K562 (cell line): ENCODE results near the gene NEDD4L. TPM values are rescaled to one million over a fixed set of nuclear protein-coding genes. Genes with fewer than 3 reads are reported as not detected.
"Not testable (repeated sequence)": the region's sequence is repeated elsewhere in the genome, so short reads cannot be mapped to it uniquely, and the experiment has no call there.

ENCODE experiments used
- ATAC-seq: fragments of 200-7000 bp; cut with Tn5 transposase; 3 replicates; pipeline ENCODE4 v1.9.1; 2020; ENCODE audit warnings: moderate library complexity
- BruUV-seq: library from RNA; stranded (reverse); fragments of 400-500 nt; replicated peaks from 2 replicates; lab custom pipeline; 2021; lab: Mats Ljungman, UMichigan
- CTCF ChIA-PET: fragments of 300-600 bp; formaldehyde crosslinking; extraction: SDS; loops from one replicate; lab custom pipeline; 2021; ENCODE audit warnings: low intra/inter-chr PET ratio; lab: Yijun Ruan, JAX
- POLR2A ChIA-PET: fragments of 300-600, 350-650 bp; sonication (Branson Sonifier 250); formaldehyde crosslinking; extraction: SDS; loops from one replicate; lab custom pipeline; 2021; ENCODE audit warnings: antibody characterized with exemption, inconsistent platforms; lab: Yijun Ruan, JAX
- DNase-seq, 4 experiments: peaks; one replicate each; pipeline versions ENCODE4 v3.0.0 to v3.0.0-alpha.2; 2011 to 2018; ENCODE audit warnings: low spot score in 3 of 4, mixed read lengths in 3 of 4; ENCODE audit errors: extremely low read depth in 1 of 4
- FAIRE-seq: peaks from 2 replicates; lab custom pipeline; 2011; peaks lifted over from hg19 to GRCh38; lab: Jason Lieb, UNC
- H2AFZ ChIP-seq: 2 replicates; pipeline ENCODE4 v1.6.0; 2011; ENCODE audit warnings: low read depth, low read length, control low read depth, inconsistent platforms
- H3K27ac ChIP-seq: fragments of 200-600 bp; 3 replicates; pipeline ENCODE4 v1.8.0; 2011; ENCODE audit warnings: low read depth, mild to moderate bottlenecking, control low read depth, inconsistent platforms, low read length, moderate library complexity, mixed read lengths; ENCODE audit errors: extremely low read depth
- H3K27me3 ChIP-seq, 2 experiments: fragments of 300-600 bp in 1 of 2; 2 replicates in 1 of 2; 3 replicates in 1 of 2; pipeline versions ENCODE4 v1.6.0 to v1.8.0; 2011; ENCODE audit warnings: inconsistent platforms in 2 of 2, low read length in 2 of 2, mild to moderate bottlenecking in 1 of 2, mixed read lengths in 1 of 2, moderate library complexity in 1 of 2; ENCODE audit not compliant: control insufficient read depth in 2 of 2, insufficient read depth in 2 of 2
- H3K36me3 ChIP-seq: fragments of 300-600 bp; 3 replicates; pipeline ENCODE4 v1.8.0; 2011; ENCODE audit warnings: mild to moderate bottlenecking, low read length, inconsistent platforms; ENCODE audit not compliant: control insufficient read depth, insufficient read depth
- H3K4me1 ChIP-seq, 2 experiments: fragments of 200-600 bp in 1 of 2; replicated peaks in 1 of 2; 2 replicates in 1 of 2; 3 replicates in 1 of 2; pipeline versions ENCODE4 v1.5.1 to v1.8.0; 2011; ENCODE audit warnings: inconsistent platforms in 2 of 2, low read length in 2 of 2, mild to moderate bottlenecking in 1 of 2, mixed read lengths in 1 of 2, moderate library complexity in 1 of 2; ENCODE audit not compliant: control insufficient read depth in 2 of 2, insufficient read depth in 2 of 2
- H3K4me2 ChIP-seq: 2 replicates; pipeline ENCODE4 v1.6.1; 2011; ENCODE audit warnings: low read length, control low read depth, inconsistent platforms, mixed read lengths; ENCODE audit not compliant: insufficient read depth
- H3K4me3 ChIP-seq: fragments of 200-600 bp; sonication (generic), shearing (Covaris generic); 2 replicates; pipeline ENCODE4 v1.5.1; 2016; ENCODE audit warnings: control low read depth, inconsistent platforms
- H3K79me2 ChIP-seq: fragments of 200-600 bp; 3 replicates; pipeline ENCODE4 v1.8.0; 2011; ENCODE audit warnings: low read length, inconsistent platforms; ENCODE audit not compliant: control insufficient read depth, insufficient read depth
- H3K9ac ChIP-seq, 2 experiments: 2 replicates each; pipeline versions ENCODE4 v1.6.0 to v1.6.1; 2011; ENCODE audit warnings: low read depth in 2 of 2, low read length in 2 of 2, control low read depth in 1 of 2, inconsistent platforms in 1 of 2, mild to moderate bottlenecking in 1 of 2, mixed read lengths in 1 of 2; ENCODE audit not compliant: insufficient read depth in 1 of 2
- H3K9me1 ChIP-seq: one replicate; pipeline ENCODE4 v1.6.0; 2011; ENCODE audit warnings: inconsistent platforms, mild to moderate bottlenecking, low read length, moderate library complexity; ENCODE audit not compliant: control insufficient read depth, insufficient read depth
- H3K9me3 ChIP-seq: replicated peaks from 2 replicates; pipeline ENCODE4 v1.5.1; 2011; ENCODE audit warnings: low read depth, low read length, inconsistent platforms; ENCODE audit not compliant: control insufficient read depth, insufficient read depth
- H4K20me1 ChIP-seq: replicated peaks from 2 replicates; pipeline ENCODE4 v1.6.1; 2011; ENCODE audit warnings: low read length, inconsistent platforms, mixed read lengths; ENCODE audit not compliant: control insufficient read depth, insufficient read depth
- E2F4 ChIP-seq: sonication (generic); formaldehyde crosslinking; IDR thresholded peaks from 2 replicates; pipeline ENCODE4 v1.8.0; 2022; ENCODE audit warnings: mild to moderate bottlenecking, low read depth, missing genetic modification reagents
- HDAC6 ChIP-seq: IDR thresholded peaks from 2 replicates; pipeline ENCODE4 v1.6.1; 2012; ENCODE audit warnings: low read depth, mild to moderate bottlenecking, control low read depth, inconsistent platforms, low read length, moderate library complexity
- HES1 ChIP-seq: fragments of 450-650 bp; IDR thresholded peaks from 2 replicates; pipeline ENCODE4 v1.6.1; 2016; ENCODE audit warnings: low read depth, mild to moderate bottlenecking, moderate library complexity
- JUN ChIP-seq, 2 experiments: sonication (generic) in 1 of 2; formaldehyde crosslinking in 1 of 2; IDR thresholded peaks; 2 replicates each; pipeline versions ENCODE4 v1.6.1 to v1.8.0; 2012 to 2022; ENCODE audit warnings: borderline replicate concordance in 2 of 2, mild to moderate bottlenecking in 2 of 2, improper control_type of control experiment in 1 of 2, low read depth in 1 of 2, low read length in 1 of 2, missing genetic modification reagents in 1 of 2
- RBFOX2 ChIP-seq: fragments of 200-400 bp; formaldehyde crosslinking; IDR thresholded peaks from 2 replicates; pipeline ENCODE4 v1.6.1; 2017; ENCODE audit warnings: low read depth, mild to moderate bottlenecking, low read length, moderate library complexity
- SETDB1 ChIP-seq: IDR thresholded peaks from one replicate; pipeline ENCODE4 v1.6.1; 2012; ENCODE audit warnings: low read length, control low read depth, inconsistent platforms
- SMAD1 ChIP-seq: fragments of 150-350 bp; IDR thresholded peaks from 2 replicates; pipeline ENCODE4 v1.6.1; 2014; ENCODE audit warnings: low read length, low read depth; ENCODE audit not compliant: partially characterized antibody
- ZNF133 ChIP-seq: fragments of 250-450 bp; sonication (Bioruptor Pico); IDR thresholded peaks from 2 replicates; pipeline ENCODE4 v1.4.0; 2020; ENCODE audit warnings: mild to moderate bottlenecking
- ZNF263 ChIP-seq: sonication (generic); formaldehyde crosslinking; IDR thresholded peaks from 2 replicates; pipeline ENCODE4 v1.8.0; 2022; ENCODE audit warnings: mild to moderate bottlenecking, missing genetic modification reagents, borderline replicate concordance
- ZNF766 ChIP-seq: fragments of 200-800 bp; sonication (Bioruptor generic); conservative IDR thresholded peaks from 2 replicates; pipeline ENCODE4 v1.6.1; 2016; ENCODE audit warnings: missing genetic modification characterization, missing compliant biosample characterization
- WGBS: fragments of 100-300 bp; shearing (Covaris generic); methylation state at CpG from one replicate; pipeline ENCODE4 v1.1.6; 2016; ENCODE audit warnings: low coverage, mixed read lengths; ENCODE audit not compliant: insufficient coverage; ENCODE audit errors: missing lambda C conversion rate; 5-methylcytosine and 5-hydroxymethylcytosine counted together
- in situ Hi-C: fragments of 300-500 bp; cut with MboI; formaldehyde crosslinking; loops from 4 replicates; pipeline ENCODE4 v1.15.0; 2018; ENCODE audit warnings: inconsistent platforms, mixed read lengths
- intact Hi-C: fragments of 100-400 bp; cut with micrococcal nuclease; formaldehyde crosslinking; loops from 2 replicates; pipeline ENCODE4 v1.14.2; 2022
- polyA plus RNA-seq, 8 experiments: library from polyadenylated mRNA; depleted of rRNA in 4 of 8; stranded (reverse) in 5 of 8; unstranded in 3 of 8; fragments of >200 nt; fragmentation: Nextera tagmentation in 2 of 8; fragmentation: Illumina TruSeq in 1 of 8; extraction: Ambion mirVana in 2 of 8; extraction: Trizol in 1 of 8; gene quantifications; 2 replicates each; pipeline versions ENCODE4 v1.2.1 to v1.2.3, GENCODE V29; 2011 to 2014; ENCODE audit warnings: inconsistent platforms in 1 of 8, missing spikeins in 1 of 8
- total RNA-seq, 7 experiments: library from RNA; depleted of rRNA in 6 of 7; stranded (reverse); fragments of >200 nt in 6 of 7; fragmentation: Illumina TruSeq in 2 of 7; extraction: Trizol in 2 of 7; gene quantifications; 2 replicates each; pipeline versions ENCODE4 v1.2.1 to v1.2.3, GENCODE V29; 2011 to 2021; ENCODE audit warnings: low replicate concordance in 1 of 7

NEDD4L gene
- total and polyA plus RNA-seq, 9 of the 15 experiments (the other 6 are each of a cell fraction or from before 2014, with no cell fraction given), result 8.1 to 33.4 (median 19.9) TPM

- BruUV-seq, result no TSS peak
- 0 out of 2 replicates have a peak, but pooled peaks cover 4% of the 10 kb centered on the region for H4K20me1 ChIP-seq
- in situ Hi-C loops, result no loop called here
- no peak overlapping the region for H3K27ac ChIP-seq
- CTCF ChIA-PET, result no interaction called here
- H3K36me3 ChIP-seq, result no peaks in the 10 kb centered on the region
- DNase-seq, result no peak
- TF ChIP-seq ZNF133 (CRISPR knock-in tag), result no peak
- TF ChIP-seq JUN (IDR thresholded peaks at IDR 0.05; ENCODE audit: borderline replicate concordance, low read depth, low read length), result no peak
- TF ChIP-seq JUN (CRISPR knock-in tag; IDR thresholded peaks at IDR 0.05; ENCODE audit: borderline replicate concordance), result no peak
- no peak for TF ChIP-seq ZNF766 (CRISPR knock-in tag)
- no peak for TF ChIP-seq ZNF263
- no peak for TF ChIP-seq HES1
- no peak for TF ChIP-seq SMAD1
- TF ChIP-seq SETDB1, result no peak
- TF ChIP-seq RBFOX2, result no peak
- no peak for TF ChIP-seq E2F4 (CRISPR knock-in tag)
- TF ChIP-seq HDAC6, result no peak
- TF ChIP-seq, all 486 proteins: peak for 0
- intact Hi-C loops, result no loop called here
- H3K9ac ChIP-seq, result no peak overlapping the region
- POLR2A ChIA-PET, result no interaction called here
- no peaks in the 10 kb centered on the region for H3K27me3 ChIP-seq
- no peaks in the 10 kb centered on the region for H3K4me1 ChIP-seq
- H3K79me2 ChIP-seq, result no peaks in the 10 kb centered on the region
- no peak overlapping the region for H2AFZ ChIP-seq
- H3K4me2 ChIP-seq, result no peak overlapping the region
- 75% methylated on average over 3 of the region's 6 CpGs for WGBS
- FAIRE-seq, result no peak
- H3K4me3 ChIP-seq, result no peak overlapping the region
- ATAC-seq, result no peak
- no peaks in the 10 kb centered on the region for H3K9me3 ChIP-seq
- peaks cover 2% of the 10 kb centered on the region for H3K9me1 ChIP-seq
Observed at GRCh38 chr18:58169472-58169871, 125.4 kb downstream of the NEDD4L start.

GRCh38 chr18:58170036-58170435 is 126.0 kb downstream of the NEDD4L start:
- POLR2A ChIA-PET, H3K27ac ChIP-seq, BruUV-seq, H2AFZ ChIP-seq, DNase-seq, H3K9me1 ChIP-seq, in situ Hi-C loops, H3K4me1 ChIP-seq, FAIRE-seq, H3K9ac ChIP-seq, intact Hi-C loops, H3K27me3 ChIP-seq, ATAC-seq, H3K36me3 ChIP-seq, H3K79me2 ChIP-seq, CTCF ChIA-PET, H4K20me1 ChIP-seq, H3K4me2 ChIP-seq, H3K4me3 ChIP-seq, H3K9me3 ChIP-seq: not testable (repeated sequence)
- no CpG with 5 or more reads among the region's 5 CpGs for WGBS
